B cell (primary cell): ENCODE measurements around the gene ZNF750. TPM values are rescaled to one million over a fixed set of nuclear protein-coding genes. Genes with fewer than 3 reads are reported as not detected.

Experiments used
- ATAC-seq: fragments of 200-7000 bp; cut with Tn5 transposase; one replicate; pipeline ENCODE4 v1.10.0; 2021; ENCODE audit warnings: low read depth, mild to moderate bottlenecking, moderate number of reproducible peaks, moderate library complexity
- CTCF ChIA-PET: fragments of 350-600 bp; sonication (Branson Sonifier 250); formaldehyde crosslinking; loops from one replicate; lab custom pipeline; 2021; ENCODE audit warnings: antibody characterized with exemption, inconsistent platforms; lab: Charles Lee
- POLR2A ChIA-PET: fragments of 350-600 bp; sonication (Branson Sonifier 250); formaldehyde crosslinking; loops from one replicate; lab custom pipeline; 2021; ENCODE audit warnings: antibody characterized with exemption; lab: Charles Lee
- DNase-seq: peaks from one replicate; pipeline ENCODE4 v3.0.0; 2013
- H2AFZ ChIP-seq: 2 replicates; pipeline ENCODE4 v1.6.1; 2012; ENCODE audit warnings: mild to moderate bottlenecking, low read depth, low read length; ENCODE audit not compliant: insufficient read depth, poor library complexity, severe bottlenecking
- H3K27ac ChIP-seq, 2 donors: 1 replicate in 1 of 2; 2 replicates in 1 of 2; pipeline ENCODE4 v1.5.1; 2012 to 2013; ENCODE audit warnings: low read length in 2 of 2, mild to moderate bottlenecking in 2 of 2, moderate library complexity in 1 of 2
- H3K27me3 ChIP-seq, 4 experiments: fragments of 200-600 bp in 1 of 4; sonication (generic) in 1 of 4; replicated peaks in 1 of 4; 1 replicate in 2 of 4; 2 replicates in 2 of 4; pipeline versions ENCODE4 v1.6.1 to v1.7.0; 2013 to 2016; ENCODE audit warnings: low read length in 3 of 4, mild to moderate bottlenecking in 2 of 4, mixed read lengths in 1 of 4, moderate library complexity in 1 of 4; ENCODE audit not compliant: insufficient read depth in 4 of 4, control insufficient read depth in 3 of 4; ENCODE audit errors: control extremely low read depth in 1 of 4
- H3K36me3 ChIP-seq, 2 experiments: replicated peaks in 1 of 2; 1 replicate in 1 of 2; 2 replicates in 1 of 2; pipeline versions ENCODE4 v1.6.1 to v1.7.1; 2013; ENCODE audit warnings: low read length in 1 of 2; ENCODE audit not compliant: insufficient read depth in 2 of 2, control insufficient read depth in 1 of 2; ENCODE audit errors: control extremely low read depth in 1 of 2, extremely low read depth in 1 of 2
- H3K4me1 ChIP-seq, 2 donors: fragments of 200-600 bp in 1 of 2; sonication (generic) in 1 of 2; 1 replicate in 1 of 2; 2 replicates in 1 of 2; pipeline versions ENCODE4 v1.5.1 to v1.6.1; 2013 to 2017; ENCODE audit warnings: low read length in 2 of 2; ENCODE audit not compliant: control insufficient read depth in 2 of 2, insufficient read depth in 2 of 2
- H3K4me2 ChIP-seq: replicated peaks from 2 replicates; pipeline ENCODE3; 2012; ENCODE audit warnings: mild to moderate bottlenecking, low read depth, low read length; ENCODE audit not compliant: poor library complexity, severe bottlenecking
- H3K4me3 ChIP-seq, 5 experiments: fragments of 200-600 bp in 1 of 5; sonication (generic) in 1 of 5; 1 replicate in 3 of 5; 2 replicates in 2 of 5; pipeline versions ENCODE4 v1.5.1 to v1.7.0; 2011 to 2016; ENCODE audit warnings: low read length in 4 of 5, mild to moderate bottlenecking in 4 of 5, low read depth in 2 of 5, control low read depth in 1 of 5, moderate library complexity in 1 of 5; ENCODE audit not compliant: insufficient read depth in 1 of 5; ENCODE audit errors: control extremely low read depth in 1 of 5, extremely low read depth in 1 of 5
- H3K79me2 ChIP-seq: fragments of 200-600 bp; sonication (generic); one replicate; pipeline ENCODE4 v1.6.0; 2016; ENCODE audit warnings: low read length; ENCODE audit not compliant: control insufficient read depth, insufficient read depth
- H3K9ac ChIP-seq: fragments of 200-600 bp; sonication (generic); 2 replicates; pipeline ENCODE4 v1.6.1; 2017; ENCODE audit warnings: mild to moderate bottlenecking, low read length, moderate library complexity
- H3K9me3 ChIP-seq, 3 donors: one replicate each; pipeline versions ENCODE4 v1.6.1 to v1.7.1; 2013; ENCODE audit warnings: low read length in 2 of 3; ENCODE audit not compliant: control insufficient read depth in 2 of 3, insufficient read depth in 1 of 3; ENCODE audit errors: control extremely low read depth in 1 of 3
- H4K20me1 ChIP-seq: 2 replicates; pipeline ENCODE4 v1.6.0; 2012; ENCODE audit warnings: mild to moderate bottlenecking, low read length; ENCODE audit not compliant: insufficient read depth, control insufficient read depth, poor library complexity, severe bottlenecking
- H3K27ac Mint-ChIP-seq: one replicate; pipeline ENCODE4 v1.8.0; 2021; ENCODE audit warnings: mixed read lengths
- H3K27me3 Mint-ChIP-seq: one replicate; pipeline ENCODE4 v1.8.0; 2021; ENCODE audit warnings: mixed read lengths
- H3K4me1 Mint-ChIP-seq: one replicate; pipeline ENCODE4 v1.8.0; 2021; ENCODE audit warnings: mixed read lengths
- H3K4me3 Mint-ChIP-seq: one replicate; pipeline ENCODE4 v1.8.0; 2021; ENCODE audit warnings: mixed read lengths
- H3K9me3 Mint-ChIP-seq: one replicate; pipeline ENCODE4 v1.8.0; 2022; ENCODE audit warnings: mixed read lengths; ENCODE audit not compliant: insufficient read depth
- EZH2 ChIP-seq: IDR thresholded peaks from 2 replicates; pipeline ENCODE4 v1.6.1; 2012; ENCODE audit warnings: borderline replicate concordance, low read depth, mild to moderate bottlenecking, moderate library complexity, low read length; ENCODE audit not compliant: insufficient read depth, poor library complexity, severe bottlenecking
- WGBS: methylation state at CpG from one replicate; pipeline ENCODE4 v1.1.5; 2013; ENCODE audit warnings: missing lambda C conversion rate; ENCODE audit not compliant: insufficient coverage; 5-methylcytosine and 5-hydroxymethylcytosine counted together
- intact Hi-C: fragments of 100-400 bp; cut with micrococcal nuclease; formaldehyde crosslinking; loops from one replicate; pipeline ENCODE4 v1.10.0; 2022
- polyA plus RNA-seq: library from polyadenylated mRNA; depleted of rRNA; stranded (reverse); fragments of >200 nt; gene quantifications from 2 replicates; pipeline ENCODE4 v1.2.3, GENCODE V29; 2012
- total RNA-seq, 2 donors: library from RNA; stranded (reverse); fragments of 120-200 nt in 1 of 2; gene quantifications; 1 replicate in 1 of 2; 2 replicates in 1 of 2; pipeline versions ENCODE4 v1.2.3 to v1.2.4, GENCODE V29; 2013 to 2022
- TF ChIP-seq, protein P1 (sequence below): fragments of 200-600 bp; IDR thresholded peaks from one replicate; pipeline ENCODE4 v1.8.0; 2022; ENCODE audit warnings: antibody characterized with exemption, mild to moderate bottlenecking

ZNF750 gene
- total and polyA plus RNA-seq, 2 donors (not counting 1 experiment from before 2014, with no cell fraction given): not detected

DNA sequence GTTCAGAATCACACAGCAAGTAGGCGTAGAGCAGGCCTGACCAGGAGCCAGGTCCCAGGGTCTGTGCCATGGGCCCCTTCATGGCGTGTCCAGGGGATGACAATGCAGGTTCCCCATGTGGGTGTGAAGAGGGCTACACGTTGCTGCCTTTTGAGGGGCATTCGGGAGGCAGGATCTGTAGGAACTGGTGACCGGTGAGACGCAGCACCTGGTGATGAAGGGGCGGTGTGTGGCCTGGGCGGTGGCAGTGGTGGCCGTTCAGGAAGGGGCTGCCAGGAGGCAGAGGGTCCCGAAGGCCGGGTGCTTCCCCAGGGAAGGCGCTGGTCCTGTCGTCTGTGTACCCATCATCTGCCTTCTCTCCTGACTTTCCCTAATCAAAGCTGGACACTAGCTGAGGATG lies 34.6 kb downstream of the ZNF750 start:
- no peaks in the 10 kb centered on the region for H3K9me3 ChIP-seq
- Mint-ChIP-seq H3K4me1 (no peaks in the 10 kb centered on the region), H3K4me3 (no peak overlapping the region), H3K27ac (no peak overlapping the region), H3K9me3 (no peaks in the 10 kb centered on the region), H3K27me3 (no peaks in the 10 kb centered on the region)
- no peak overlapping the region for H3K4me2 ChIP-seq
- H3K4me1 ChIP-seq: no peaks in the 10 kb centered on the region
- no peaks in the 10 kb centered on the region for H3K27me3 ChIP-seq
- no peak overlapping the region for H3K27ac ChIP-seq
- H3K9ac ChIP-seq: no peak overlapping the region
- ChIA-PET CTCF (no interaction called here), POLR2A (no interaction called here)
- 98% methylated on average over 13 of the region's 13 CpGs for WGBS
- intact Hi-C loops: no loop called here
- peaks cover 0 to 13% of the 10 kb centered on the region in 2 experiments for H3K36me3 ChIP-seq
- no peak for ATAC-seq
- peaks cover 24% of the 10 kb centered on the region for H3K79me2 ChIP-seq
- peaks cover 23% of the 10 kb centered on the region for H4K20me1 ChIP-seq
- no peak overlapping the region for H3K4me3 ChIP-seq
- no peak for DNase-seq
- no peak overlapping the region for H2AFZ ChIP-seq
- TF ChIP-seq, protein P1, sequence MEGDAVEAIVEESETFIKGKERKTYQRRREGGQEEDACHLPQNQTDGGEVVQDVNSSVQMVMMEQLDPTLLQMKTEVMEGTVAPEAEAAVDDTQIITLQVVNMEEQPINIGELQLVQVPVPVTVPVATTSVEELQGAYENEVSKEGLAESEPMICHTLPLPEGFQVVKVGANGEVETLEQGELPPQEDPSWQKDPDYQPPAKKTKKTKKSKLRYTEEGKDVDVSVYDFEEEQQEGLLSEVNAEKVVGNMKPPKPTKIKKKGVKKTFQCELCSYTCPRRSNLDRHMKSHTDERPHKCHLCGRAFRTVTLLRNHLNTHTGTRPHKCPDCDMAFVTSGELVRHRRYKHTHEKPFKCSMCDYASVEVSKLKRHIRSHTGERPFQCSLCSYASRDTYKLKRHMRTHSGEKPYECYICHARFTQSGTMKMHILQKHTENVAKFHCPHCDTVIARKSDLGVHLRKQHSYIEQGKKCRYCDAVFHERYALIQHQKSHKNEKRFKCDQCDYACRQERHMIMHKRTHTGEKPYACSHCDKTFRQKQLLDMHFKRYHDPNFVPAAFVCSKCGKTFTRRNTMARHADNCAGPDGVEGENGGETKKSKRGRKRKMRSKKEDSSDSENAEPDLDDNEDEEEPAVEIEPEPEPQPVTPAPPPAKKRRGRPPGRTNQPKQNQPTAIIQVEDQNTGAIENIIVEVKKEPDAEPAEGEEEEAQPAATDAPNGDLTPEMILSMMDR: no peak
- no peak for TF ChIP-seq EZH2

DNA sequence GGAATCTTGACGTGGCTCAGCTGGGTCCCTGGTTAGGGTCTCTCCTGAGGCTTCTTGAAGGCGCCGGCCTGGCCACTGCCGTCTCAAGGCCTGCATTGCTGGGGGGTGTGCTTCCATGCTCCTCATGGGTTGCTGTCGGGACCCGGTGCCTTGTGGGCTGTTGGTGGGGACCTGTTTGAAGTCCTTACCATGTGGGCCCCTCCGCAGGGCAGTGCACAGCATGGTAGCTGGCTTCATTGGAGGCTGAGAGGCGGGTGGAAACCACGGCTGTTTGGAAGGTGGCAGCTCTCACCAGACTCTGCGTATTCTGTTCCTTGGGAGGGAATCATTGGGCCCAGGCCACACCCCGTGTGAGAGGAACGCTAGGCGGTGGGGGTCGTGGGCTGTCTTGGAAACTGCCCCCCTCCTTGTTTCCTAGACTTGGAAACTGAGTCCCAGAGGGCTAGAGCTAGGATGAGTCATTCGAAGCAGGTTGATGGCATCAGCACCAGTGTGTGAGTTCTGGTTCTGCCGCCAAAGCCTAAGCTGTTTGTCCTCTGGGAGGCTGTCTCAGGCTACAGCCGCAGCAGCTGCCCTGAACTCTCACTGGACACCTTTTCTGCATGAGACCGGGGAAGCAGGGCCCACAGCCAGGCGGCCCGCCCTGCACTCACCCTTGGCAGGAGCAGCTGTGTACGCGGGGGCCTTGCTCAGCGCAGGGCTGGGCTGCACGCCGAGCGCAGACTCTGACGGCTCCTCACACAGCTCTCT lies 35.2 kb downstream of the ZNF750 start:
- Histone ChIP-seq H4K20me1 (peaks cover 23% of the 10 kb centered on the region), H3K9ac (no peak overlapping the region), H3K4me3 (no peak overlapping the region), H3K36me3 (peaks cover 0 to 17% of the 10 kb centered on the region in 2 experiments), H3K9me3 (no peaks in the 10 kb centered on the region), H3K27me3 (no peaks in the 10 kb centered on the region), H3K79me2 (peaks cover 24% of the 10 kb centered on the region), H3K27ac (no peak overlapping the region), H3K4me1 (no peaks in the 10 kb centered on the region), H2AFZ (no peak overlapping the region), H3K4me2 (no peak overlapping the region)
- H3K27me3 Mint-ChIP-seq: no peaks in the 10 kb centered on the region
- intact Hi-C loops: no loop called here
- no peak for TF ChIP-seq EZH2
- TF ChIP-seq, protein P1: no peak
- DNase-seq (no peak), ATAC-seq (no peak)
- H3K9me3 Mint-ChIP-seq: no peaks in the 10 kb centered on the region
- ChIA-PET CTCF (no interaction called here), POLR2A (no interaction called here)
- WGBS: 97% methylated on average over 27 of the region's 27 CpGs
- no peaks in the 10 kb centered on the region for H3K4me1 Mint-ChIP-seq
- H3K27ac Mint-ChIP-seq: no peak overlapping the region
- no peak overlapping the region for H3K4me3 Mint-ChIP-seq
